GM23248 (cell line): Measurements from ENCODE around the gene ZNF536. TPM values are rescaled to one million over a fixed set of nuclear protein-coding genes. Genes with fewer than 3 reads are reported as not detected.
A peak's percentile ranks its signal among the peaks of the same experiment; 100 is the strongest.

Source experiments
- DNase-seq: peaks from one replicate; pipeline ENCODE4 v3.0.0-alpha.2; 2015
- H2AFZ ChIP-seq: fragments of 200-600 bp; sonication (generic); 2 replicates; pipeline ENCODE4 v1.6.1; 2016; ENCODE audit warnings: antibody characterized with exemption
- H3F3A ChIP-seq: fragments of 200-600 bp; sonication (generic); 2 replicates; pipeline ENCODE4 v1.6.1; 2016; ENCODE audit warnings: mild to moderate bottlenecking, antibody characterized with exemption, mixed run types; ENCODE audit not compliant: insufficient read depth
- H3K27ac ChIP-seq: fragments of 200-600 bp; sonication (generic); 2 replicates; pipeline ENCODE4 v1.5.1; 2016; ENCODE audit warnings: mild to moderate bottlenecking
- H3K27me3 ChIP-seq: fragments of 200-600 bp; sonication (generic); replicated peaks from 2 replicates; pipeline ENCODE4 v1.6.1; 2016; ENCODE audit warnings: mild to moderate bottlenecking; ENCODE audit not compliant: insufficient read depth
- H3K36me3 ChIP-seq: fragments of 200-600 bp; sonication (generic); 2 replicates; pipeline ENCODE4 v1.6.1; 2016; ENCODE audit warnings: low read depth, mild to moderate bottlenecking
- H3K4me1 ChIP-seq: fragments of 200-600 bp; sonication (generic); 2 replicates; pipeline ENCODE4 v1.6.1; 2016; ENCODE audit warnings: mild to moderate bottlenecking; ENCODE audit not compliant: insufficient read depth
- H3K4me2 ChIP-seq: fragments of 200-600 bp; sonication (generic); one replicate; pipeline ENCODE4 v1.6.1; 2016; ENCODE audit warnings: mild to moderate bottlenecking; ENCODE audit not compliant: unreplicated experiment
- H3K4me3 ChIP-seq: fragments of 200-600 bp; sonication (generic); 2 replicates; pipeline ENCODE4 v1.5.1; 2016; ENCODE audit warnings: mild to moderate bottlenecking
- H3K79me2 ChIP-seq: fragments of 200-600 bp; sonication (generic); 2 replicates; pipeline ENCODE4 v1.6.1; 2016; ENCODE audit warnings: mild to moderate bottlenecking; ENCODE audit not compliant: insufficient read depth
- H3K9ac ChIP-seq: fragments of 200-600 bp; sonication (generic); 2 replicates; pipeline ENCODE4 v1.6.1; 2016; ENCODE audit warnings: mild to moderate bottlenecking
- H3K9me2 ChIP-seq: fragments of 200-600 bp; sonication (generic); 2 replicates; pipeline ENCODE4 v1.6.1; 2016; ENCODE audit warnings: mixed run types, mild to moderate bottlenecking, moderate library complexity; ENCODE audit not compliant: insufficient read depth
- H3K9me3 ChIP-seq: fragments of 200-600 bp; sonication (generic); one replicate; pipeline ENCODE4 v1.6.1; 2017; ENCODE audit warnings: low read depth
- H4K20me1 ChIP-seq: fragments of 200-600 bp; sonication (generic); 2 replicates; pipeline ENCODE4 v1.6.0; 2016; ENCODE audit not compliant: insufficient read depth
- EZH2 ChIP-seq: fragments of 200-600 bp; sonication (generic); IDR thresholded peaks from 2 replicates; pipeline ENCODE4 v1.6.1; 2018; ENCODE audit warnings: antibody characterized with exemption, mild to moderate bottlenecking; ENCODE audit not compliant: insufficient read depth, poor library complexity, severe bottlenecking
- EZH2phosphoT487 ChIP-seq: fragments of 200-600 bp; sonication (generic); IDR thresholded peaks from 2 replicates; pipeline ENCODE4 v1.6.1; 2018; ENCODE audit warnings: antibody characterized with exemption, moderate library complexity, mild to moderate bottlenecking, low read depth; ENCODE audit not compliant: insufficient read depth
- WGBS, 2 experiments: methylation state at CpG; one replicate each; pipeline ENCODE4 v1.1.6; 2015 to 2017; ENCODE audit warnings: low lambda C conversion rate in 2 of 2, low coverage in 1 of 2; ENCODE audit errors: missing lambda C conversion rate in 2 of 2; 5-methylcytosine and 5-hydroxymethylcytosine counted together
- in situ Hi-C: fragments of 300-500 bp; cut with MboI; formaldehyde crosslinking; loops from 2 replicates; pipeline ENCODE4 v1.15.0; 2020
- polyA plus RNA-seq: library from polyadenylated mRNA; unstranded; fragments of >200 nt; fragmentation: Nextera tagmentation; extraction: Ambion mirVana; gene quantifications from 2 replicates; pipeline ENCODE4 v1.2.1, GENCODE V29; 2016
- total RNA-seq: library from RNA; depleted of rRNA; stranded (reverse); fragments of >200 nt; shearing (Covaris generic); gene quantifications from 2 replicates; pipeline ENCODE4 v1.2.3, GENCODE V29; 2014

The ZNF536 gene
- total and polyA plus RNA-seq, 2 experiments from 2014 or later, result 0.35 to 0.43 TPM

DNA sequence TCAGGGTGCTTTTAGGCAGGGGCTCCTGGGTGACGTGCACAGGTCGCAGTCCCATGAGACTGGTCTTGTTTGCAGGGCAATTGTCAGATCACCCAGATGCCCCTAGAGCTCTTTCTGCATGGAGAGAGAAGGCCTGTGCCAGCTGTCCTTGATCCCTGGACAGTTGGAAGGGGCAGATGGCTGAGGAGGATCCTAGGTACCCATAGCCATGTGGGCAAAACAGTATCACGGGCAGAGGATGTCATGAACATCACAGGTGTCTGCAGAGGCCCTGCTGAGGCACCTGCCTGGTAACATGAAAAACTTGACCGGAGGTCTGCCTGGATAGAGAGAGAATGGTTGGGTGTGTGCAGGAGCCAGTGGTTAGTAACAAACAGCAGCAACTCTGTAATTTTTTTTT lies 99.3 kb downstream of the ZNF536 start:
- no peaks in the 10 kb centered on the region for H3K9me2 ChIP-seq
- no peaks in the 10 kb centered on the region for H3K9me3 ChIP-seq
- no peak overlapping the region for H3K4me2 ChIP-seq
- no peak overlapping the region for H3K9ac ChIP-seq
- in situ Hi-C loops, result no loop called here
- no peaks in the 10 kb centered on the region for H3K4me1 ChIP-seq
- WGBS, 2 experiments, result 53 to 54% methylated on average over 4 of the region's 4 CpGs
- no peak overlapping the region for H2AFZ ChIP-seq
- H3K36me3 ChIP-seq, result no peaks in the 10 kb centered on the region
- no peaks in the 10 kb centered on the region for H4K20me1 ChIP-seq
- no peak overlapping the region for H3K27ac ChIP-seq
- no peaks in the 10 kb centered on the region for H3K79me2 ChIP-seq
- no peak overlapping the region for H3K4me3 ChIP-seq
- TF ChIP-seq EZH2phosphoT487 (no peak), EZH2 (no peak)
- no peaks in the 10 kb centered on the region for H3F3A ChIP-seq
- DNase-seq, result no peak
- no peaks in the 10 kb centered on the region for H3K27me3 ChIP-seq

- 68 to 71% methylated on average over 5 of the region's 5 CpGs for WGBS, 2 experiments
- H3K9ac ChIP-seq, result no peak overlapping the region
- H3K4me2 ChIP-seq, result no peak overlapping the region
- no peaks in the 10 kb centered on the region for H3F3A ChIP-seq
- no peak overlapping the region for H3K27ac ChIP-seq
- no peaks in the 10 kb centered on the region for H3K4me1 ChIP-seq
- DNase-seq, result no peak
- in situ Hi-C loops, result no loop called here
- H3K79me2 ChIP-seq, result no peaks in the 10 kb centered on the region
- no peaks in the 10 kb centered on the region for H3K9me3 ChIP-seq
- no peaks in the 10 kb centered on the region for H4K20me1 ChIP-seq
- H3K9me2 ChIP-seq, result no peaks in the 10 kb centered on the region
- no peak overlapping the region for H2AFZ ChIP-seq
- H3K27me3 ChIP-seq, result no peaks in the 10 kb centered on the region
- no peaks in the 10 kb centered on the region for H3K36me3 ChIP-seq
- H3K4me3 ChIP-seq, result no peak overlapping the region
- TF ChIP-seq EZH2, result no peak
- TF ChIP-seq EZH2phosphoT487, result no peak
Measured at GRCh38 chr19:30473334-30473867, 101.2 kb downstream of the ZNF536 start.

DNA sequence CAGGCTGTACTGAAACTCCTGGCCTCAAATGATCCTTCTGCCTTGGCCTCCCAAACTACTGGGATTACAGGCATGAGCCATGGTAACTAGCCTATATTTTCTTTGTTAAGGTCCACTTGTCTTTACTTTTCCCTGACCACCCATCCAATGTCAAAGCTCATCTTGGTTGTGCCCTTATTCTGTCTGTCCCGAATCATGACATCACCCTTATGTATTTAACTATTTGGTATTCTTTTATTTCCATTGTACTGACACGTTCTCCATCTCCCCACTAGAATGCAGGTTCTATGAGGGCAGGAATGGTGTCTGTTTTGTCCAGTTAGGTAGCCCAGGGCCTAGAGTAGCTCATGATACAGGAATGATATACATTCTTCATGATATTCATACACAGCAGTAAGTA lies 104.8 kb downstream of the ZNF536 start:
- no peaks in the 10 kb centered on the region for H3K27me3 ChIP-seq
- H3K4me2 ChIP-seq, result no peak overlapping the region
- 68 to 69% methylated on average over 2 of the region's 2 CpGs for WGBS, 2 experiments
- in situ Hi-C loops, result no loop called here
- H3F3A ChIP-seq, result no peaks in the 10 kb centered on the region
- no peak overlapping the region for H3K9ac ChIP-seq
- no peaks in the 10 kb centered on the region for H3K9me2 ChIP-seq
- TF ChIP-seq EZH2, result no peak
- TF ChIP-seq EZH2phosphoT487, result no peak
- H3K4me3 ChIP-seq, result no peak overlapping the region
- no peaks in the 10 kb centered on the region for H3K79me2 ChIP-seq
- no peaks in the 10 kb centered on the region for H3K9me3 ChIP-seq
- H3K27ac ChIP-seq, result no peak overlapping the region
- DNase-seq, result no peak
- H2AFZ ChIP-seq, result no peak overlapping the region
- H4K20me1 ChIP-seq, result no peaks in the 10 kb centered on the region
- no peaks in the 10 kb centered on the region for H3K36me3 ChIP-seq
- no peaks in the 10 kb centered on the region for H3K4me1 ChIP-seq

GRCh38 chr19:30479231-30479630 lies 107.0 kb downstream of the ZNF536 start:
- H3K9me3 ChIP-seq, result no peaks in the 10 kb centered on the region
- 20 to 21% methylated on average over 7 of the region's 7 CpGs for WGBS, 2 experiments
- no peak overlapping the region for H3K9ac ChIP-seq

DNA sequence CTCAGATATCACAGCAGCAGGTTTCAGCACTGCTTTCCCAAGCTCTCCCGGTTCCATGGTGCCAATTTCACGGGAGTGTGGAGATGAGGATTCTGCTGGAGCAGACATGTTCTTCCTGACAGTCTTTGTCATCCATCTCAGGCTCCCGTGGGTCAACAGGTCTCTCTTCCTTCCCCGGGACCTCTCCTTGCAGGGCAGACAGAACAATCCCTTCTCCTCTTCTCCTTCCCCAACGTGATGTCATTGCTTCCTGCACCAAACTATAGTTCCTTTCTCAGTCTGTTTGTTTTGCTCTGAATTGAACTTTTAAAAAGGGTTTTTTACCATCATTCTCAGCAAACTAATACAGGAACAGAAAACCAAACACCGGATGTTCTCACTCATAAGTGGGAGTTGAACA lies 107.9 kb downstream of the ZNF536 start:
- 50 to 55% methylated on average over 6 of the region's 6 CpGs for WGBS, 2 experiments

More at GRCh38 chr19:30479231-30479630, 107.0 kb downstream of the ZNF536 start:
- H3K27ac ChIP-seq, result no peak overlapping the region
- no peaks in the 10 kb centered on the region for H3K27me3 ChIP-seq
- no peaks in the 10 kb centered on the region for H3K9me2 ChIP-seq
- H3F3A ChIP-seq, result no peaks in the 10 kb centered on the region
- no peaks in the 10 kb centered on the region for H4K20me1 ChIP-seq
- no peak overlapping the region for H3K4me2 ChIP-seq
- H2AFZ ChIP-seq, result no peak overlapping the region
- H3K4me1 ChIP-seq, result no peaks in the 10 kb centered on the region
- no peaks in the 10 kb centered on the region for H3K36me3 ChIP-seq
- H3K4me3 ChIP-seq, result no peak overlapping the region
- no peaks in the 10 kb centered on the region for H3K79me2 ChIP-seq
- in situ Hi-C loops, result no loop called here
- peak; percentile 22 for DNase-seq
- TF ChIP-seq EZH2phosphoT487 (no peak), EZH2 (no peak)

More for the DNA sequence above, 107.9 kb downstream of the ZNF536 start:
- H3K4me1 ChIP-seq, result no peaks in the 10 kb centered on the region
- H3K4me2 ChIP-seq, result no peak overlapping the region
- H3K27ac ChIP-seq, result no peak overlapping the region
- no peak for TF ChIP-seq EZH2phosphoT487
- TF ChIP-seq EZH2, result no peak
- no peak overlapping the region for H3K9ac ChIP-seq
- no peak for DNase-seq
- H3K79me2 ChIP-seq, result no peaks in the 10 kb centered on the region
- H3K36me3 ChIP-seq, result no peaks in the 10 kb centered on the region
- no peaks in the 10 kb centered on the region for H3F3A ChIP-seq
- no peaks in the 10 kb centered on the region for H4K20me1 ChIP-seq
- H3K4me3 ChIP-seq, result no peak overlapping the region
- no peak overlapping the region for H2AFZ ChIP-seq
- no peaks in the 10 kb centered on the region for H3K27me3 ChIP-seq
- no peaks in the 10 kb centered on the region for H3K9me2 ChIP-seq
- in situ Hi-C loops, result no loop called here
- H3K9me3 ChIP-seq, result no peaks in the 10 kb centered on the region
